ENCODE results near the gene CNTNAP2.
A peak's percentile ranks its signal among the peaks of the same experiment; 100 is the strongest.

The CNTNAP2 gene

GRCh38 chr7:146116521-146117222, at the start of gene CNTNAP2:
Gene CNTNAP2 (plus strand): TSS chr7:146116801. CDS start chr7:146116877, 76 bp downstream.
- no peak for DNase-seq (ENCODE audit: low read depth in 2 of 2)

- DNase-seq (ENCODE audit: low read depth in 2 of 2) = no peak
Observed at GRCh38 chr7:146067880-146068279, 48.7 kb upstream of the CNTNAP2 start.

- no peak for DNase-seq (ENCODE audit: low read depth in 2 of 2)
Observed at GRCh38 chr7:146074195-146074765, 42.3 kb upstream of the CNTNAP2 start.

- DNase-seq (ENCODE audit: low read depth in 2 of 2) = no peak
Observed at GRCh38 chr7:146076344-146076743, 40.3 kb upstream of the CNTNAP2 start.

GRCh38 chr7:146084086-146084485, 32.5 kb upstream of the CNTNAP2 start:
- no peak for DNase-seq (ENCODE audit: low read depth in 2 of 2)

GRCh38 chr7:146090023-146090645, 26.5 kb upstream of the CNTNAP2 start:
- no peak for DNase-seq (ENCODE audit: low read depth in 2 of 2)

GRCh38 chr7:146094356-146094755, 22.2 kb upstream of the CNTNAP2 start:
- no peak for DNase-seq (ENCODE audit: low read depth in 2 of 2)

- no peak for DNase-seq (ENCODE audit: low read depth in 2 of 2)
Observed at GRCh38 chr7:146096994-146097393, 19.6 kb upstream of the CNTNAP2 start.

- no peak for DNase-seq (ENCODE audit: low read depth in 2 of 2)
Observed at GRCh38 chr7:146106319-146106718, 10.3 kb upstream of the CNTNAP2 start.

GRCh38 chr7:146112755-146113154, 3.8 kb upstream of the CNTNAP2 start:
- DNase-seq (ENCODE audit: low read depth in 2 of 2) = no peak

- DNase-seq (ENCODE audit: low read depth in 2 of 2) = no peak
Observed at GRCh38 chr7:146115548-146115850, 1.1 kb upstream of the CNTNAP2 start.

GRCh38 chr7:146115851-146116520, 615 bp upstream of the CNTNAP2 start:
- DNase-seq (ENCODE audit: low read depth in 2 of 2) = peak in 1 of 2 donors; percentile 1

- DNase-seq (ENCODE audit: low read depth in 2 of 2) = no peak
Observed at GRCh38 chr7:146117576-146117975, 975 bp downstream of the CNTNAP2 start.

GRCh38 chr7:146119002-146119401, 2.4 kb downstream of the CNTNAP2 start:
- no peak for DNase-seq (ENCODE audit: low read depth in 2 of 2)

- DNase-seq (ENCODE audit: low read depth in 2 of 2) = no peak
Observed at GRCh38 chr7:146123715-146124114, 7.1 kb downstream of the CNTNAP2 start.

- DNase-seq (ENCODE audit: low read depth in 2 of 2) = no peak
Observed at GRCh38 chr7:146126767-146127509, 10.3 kb downstream of the CNTNAP2 start.

- DNase-seq (ENCODE audit: low read depth in 2 of 2) = no peak
Observed at GRCh38 chr7:146129296-146129695, 12.7 kb downstream of the CNTNAP2 start.

GRCh38 chr7:146129997-146130396, 13.4 kb downstream of the CNTNAP2 start:
- no peak for DNase-seq (ENCODE audit: low read depth in 2 of 2)

- DNase-seq (ENCODE audit: low read depth in 2 of 2) = no peak
Observed at GRCh38 chr7:146131701-146132100, 15.1 kb downstream of the CNTNAP2 start.

- DNase-seq (ENCODE audit: low read depth in 2 of 2) = no peak
Observed at GRCh38 chr7:146136357-146136875, 19.8 kb downstream of the CNTNAP2 start.

GRCh38 chr7:146138926-146139325, 22.3 kb downstream of the CNTNAP2 start:
- DNase-seq (ENCODE audit: low read depth in 2 of 2) = no peak

Data from stimulated activated CD4-positive, alpha-beta T cell treated with anti-CD3 and anti-CD28 coated beads, Interleukin-1b, Interleukin-23, amount 100 ng/mL, for 1 hour (primary cell).